HG03342 (cell line): Measurements from ENCODE around the gene NEUROG2.
"Not testable (repeated sequence)": the region's sequence is repeated elsewhere in the genome, so short reads cannot be mapped to it uniquely, and the experiment has no call there.

ENCODE experiments used
- ATAC-seq: cut with Tn5 transposase; IDR thresholded peaks from one replicate; pipeline ENCODE4 v1.9.1; 2021; ENCODE audit warnings: mild to moderate bottlenecking, moderate library complexity; ENCODE audit not compliant: unreplicated experiment

NEUROG2 gene

GRCh38 chr4:112492321-112492720 is 23.7 kb downstream of the NEUROG2 start:
- ATAC-seq: no peak

GRCh38 chr4:112490808-112491207 is 25.2 kb downstream of the NEUROG2 start:
- ATAC-seq: not testable (repeated sequence)

DNA sequence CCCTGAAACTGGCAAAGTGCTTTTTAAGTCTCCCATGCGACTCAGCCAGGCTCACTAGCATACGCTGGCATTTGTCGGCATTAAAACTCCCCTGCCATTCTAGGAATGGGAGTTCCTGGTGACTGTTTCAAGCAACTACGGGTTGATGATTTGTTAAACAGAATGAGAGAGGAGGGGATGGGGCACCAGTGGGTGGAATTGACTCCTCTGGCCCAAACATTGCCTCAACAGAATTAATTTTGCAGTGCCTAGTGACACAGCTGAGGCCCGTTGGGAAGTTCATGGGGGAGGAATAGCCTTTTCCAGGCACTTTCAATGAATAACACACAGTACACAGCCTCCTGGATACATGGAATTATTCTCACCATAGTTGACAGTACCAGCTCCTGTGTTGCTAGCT is 30.1 kb downstream of the NEUROG2 start:
- ATAC-seq: no peak

DNA sequence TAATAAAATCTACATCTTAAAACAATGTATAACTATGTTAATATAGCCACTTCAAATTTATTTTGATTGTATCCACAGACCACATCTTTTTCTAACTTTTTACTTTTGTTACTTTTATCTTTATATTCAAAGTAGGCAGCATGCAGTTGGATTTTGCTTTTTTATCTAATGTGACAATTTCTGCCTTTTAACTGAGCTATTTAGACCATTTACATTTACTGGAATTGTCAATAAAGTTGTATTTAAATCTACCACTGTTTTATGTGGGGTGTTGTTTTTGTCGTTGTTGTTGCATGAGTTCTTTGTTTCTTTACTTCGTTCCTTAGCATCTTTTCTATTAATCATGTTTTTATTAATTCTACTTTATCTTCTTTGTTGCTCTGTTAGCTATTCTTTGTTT is 42.0 kb downstream of the NEUROG2 start:
- ATAC-seq: no peak

DNA sequence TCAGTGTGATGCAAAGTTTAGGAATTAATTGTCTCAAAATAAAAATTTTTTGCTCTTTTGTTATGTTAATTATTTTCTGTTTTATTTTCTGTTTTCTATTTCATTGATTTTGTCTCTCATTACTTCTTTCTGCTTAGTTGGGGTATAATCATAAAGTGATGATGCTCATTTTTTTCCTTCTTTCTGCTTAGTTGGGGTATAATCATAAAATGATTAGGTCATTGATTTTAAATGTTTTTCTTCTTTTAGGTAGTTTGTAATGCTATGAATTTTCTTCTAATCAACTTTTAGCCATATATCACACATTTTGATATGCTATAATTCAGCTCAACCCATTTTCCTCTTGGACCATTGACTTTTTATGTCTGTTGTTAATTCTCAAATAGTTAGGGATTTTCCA is 43.7 kb downstream of the NEUROG2 start:
- ATAC-seq: no peak
